ENCODE data around the gene MARCHF9.
A peak's percentile ranks its signal among the peaks of the same experiment; 100 is the strongest.

The MARCHF9 gene

GRCh38 chr12:57736741-57737466, 18.0 kb upstream of the MARCHF9 start:
- peak in 1 of 10 donors; percentile 70 for DNase-seq
- intact Hi-C loops (cut with DNase I), result loop anchor here (5.0 kb wide), 1 partner anchor 155 kb away; no protein-coding TSS in a partner anchor

GRCh38 chr12:57737467-57738460, 17.1 kb upstream of the MARCHF9 start:
- DNase-seq, result peak in 2 of 10 donors; percentile 40 to 92
- intact Hi-C loops (cut with DNase I), result loop anchor here (5.0 kb wide), 1 partner anchor 155 kb away; no protein-coding TSS in a partner anchor

- intact Hi-C loops (cut with DNase I), result loop anchor here (5.0 kb wide), 1 partner anchor 156 kb away; no protein-coding TSS in a partner anchor
Measured at GRCh38 chr12:57738661-57739237, 16.2 kb upstream of the MARCHF9 start, which contains the start of gene AGAP2. Gene AGAP2 (minus strand): TSS chr12:57738742. CDS start chr12:57738246, 496 bp downstream.

GRCh38 chr12:57739387-57739786, 15.5 kb upstream of the MARCHF9 start:
- intact Hi-C loops (cut with DNase I), result loop anchor here (5.0 kb wide), 1 partner anchor 157 kb away; no protein-coding TSS in a partner anchor
- DNase-seq, result no peak

More at GRCh38 chr12:57738661-57739237, 16.2 kb upstream of the MARCHF9 start, which contains the start of gene AGAP2:
- DNase-seq, result peak in 7 of 10 donors; percentile 59 to 94 (median 63)

DNA sequence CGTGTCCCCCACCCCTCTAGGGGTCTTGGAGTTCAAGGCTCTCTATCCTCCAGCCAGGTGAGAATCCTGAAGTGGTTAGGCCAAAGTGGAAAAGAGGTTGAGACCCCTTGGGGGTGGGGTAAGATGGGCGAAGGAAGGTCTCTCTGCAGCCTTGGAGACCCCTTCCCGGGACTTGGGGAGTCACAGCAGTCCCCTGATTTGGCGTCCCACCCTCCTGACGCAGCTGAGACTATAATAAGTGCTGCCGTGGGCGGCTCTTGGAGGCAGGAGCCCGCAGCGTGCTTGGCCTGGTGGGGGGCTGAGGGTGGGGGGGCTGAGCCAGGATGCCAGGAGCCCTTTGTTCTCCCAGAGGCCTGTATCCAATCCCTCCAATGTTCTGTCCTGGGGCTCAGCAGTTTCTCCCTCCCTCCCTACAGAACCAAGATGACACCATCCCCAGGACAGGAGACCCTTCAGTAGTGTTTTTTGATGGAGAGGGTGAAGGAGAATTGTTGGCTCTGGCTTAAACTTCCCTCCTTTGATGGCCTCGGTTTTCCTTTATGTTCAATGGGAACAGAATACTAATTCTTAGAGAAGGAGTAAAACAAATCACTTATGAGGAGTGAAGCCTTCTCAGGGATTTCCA, 14.9 kb upstream of the MARCHF9 start:
- intact Hi-C loops (cut with DNase I), result loop anchor here (5.0 kb wide), 1 partner anchor 158 kb away; no protein-coding TSS in a partner anchor
- DNase-seq, result no peak

DNA sequence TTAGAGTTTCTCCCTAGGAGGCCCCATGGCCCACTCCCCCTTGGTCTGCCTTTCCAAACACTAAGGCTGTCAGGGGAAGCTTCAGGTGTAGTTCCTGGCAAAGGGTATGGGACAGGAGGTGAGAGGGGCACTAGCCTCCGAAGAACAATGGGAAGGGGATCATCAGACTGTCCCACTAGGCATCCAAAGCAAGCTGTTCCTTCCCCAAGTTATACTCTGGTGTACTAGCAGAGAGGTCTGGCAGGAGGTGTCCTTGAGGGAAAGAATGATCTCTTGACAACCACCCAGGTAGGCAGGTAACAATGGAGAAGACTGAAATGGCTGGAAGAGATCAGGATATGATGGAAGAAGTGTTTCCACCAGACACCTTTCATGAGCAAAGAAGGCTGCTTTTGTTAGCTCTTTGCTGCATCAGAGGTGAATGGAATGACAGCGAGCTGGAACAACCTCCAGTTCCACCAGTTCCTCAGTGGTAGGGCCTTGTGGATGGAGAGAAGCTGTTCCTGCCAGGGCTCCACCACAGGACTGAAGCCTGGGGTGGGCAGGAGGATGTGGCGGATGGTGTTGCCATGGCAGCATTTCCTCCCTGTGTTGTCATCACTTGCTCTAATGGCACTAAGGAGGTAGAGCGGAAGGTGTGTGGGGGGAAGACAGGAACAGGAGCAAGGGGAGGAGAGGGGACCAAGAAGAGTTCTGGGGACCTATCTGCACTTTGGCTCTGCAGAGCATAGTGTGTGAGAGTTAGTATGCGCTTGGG, 14.1 kb upstream of the MARCHF9 start:
- intact Hi-C loops (cut with DNase I), result no loop called here
- peak in 2 of 10 donors; percentile 63 to 93 for DNase-seq

- intact Hi-C loops (cut with DNase I), result no loop called here
- no peak for DNase-seq
Measured at GRCh38 chr12:57741413-57741789, 13.5 kb upstream of the MARCHF9 start.

- no peak for DNase-seq
- intact Hi-C loops (cut with DNase I), result no loop called here
Measured at GRCh38 chr12:57741844-57742738, 12.8 kb upstream of the MARCHF9 start.

GRCh38 chr12:57743769-57744168, 11.1 kb upstream of the MARCHF9 start:
- intact Hi-C loops (cut with DNase I), result no loop called here
- DNase-seq, result no peak

DNA sequence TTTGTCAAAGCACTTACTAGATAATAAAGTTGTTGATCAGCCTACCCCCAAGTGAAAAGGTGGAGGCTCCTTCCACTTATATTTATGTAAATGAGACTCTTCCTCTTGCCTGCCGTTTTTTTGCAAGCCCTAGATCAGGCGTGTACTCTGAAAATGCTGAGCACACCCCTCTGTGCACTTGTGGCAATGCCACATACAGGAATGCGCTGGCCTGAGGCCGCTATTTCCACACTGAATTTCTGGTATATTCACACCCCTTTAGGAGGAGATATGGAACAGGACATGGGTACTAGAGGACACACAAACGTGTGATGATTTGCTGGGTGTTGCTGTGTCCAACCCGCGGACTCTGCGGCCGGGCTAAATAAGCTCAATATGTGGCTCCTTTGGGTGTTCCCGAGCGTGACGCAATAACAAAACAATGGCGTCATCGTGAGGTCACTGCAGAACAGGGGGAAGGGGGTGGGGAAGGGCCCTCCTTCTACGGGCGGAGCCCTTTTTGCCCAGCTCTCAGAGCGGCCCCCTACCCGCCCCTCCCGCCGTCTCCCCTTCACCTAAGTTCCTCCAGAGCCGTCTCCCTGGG, 10.6 kb upstream of the MARCHF9 start:
- intact Hi-C loops (cut with DNase I), result no loop called here
- peak in 5 of 10 donors; percentile 52 to 91 (median 77) for DNase-seq

DNA sequence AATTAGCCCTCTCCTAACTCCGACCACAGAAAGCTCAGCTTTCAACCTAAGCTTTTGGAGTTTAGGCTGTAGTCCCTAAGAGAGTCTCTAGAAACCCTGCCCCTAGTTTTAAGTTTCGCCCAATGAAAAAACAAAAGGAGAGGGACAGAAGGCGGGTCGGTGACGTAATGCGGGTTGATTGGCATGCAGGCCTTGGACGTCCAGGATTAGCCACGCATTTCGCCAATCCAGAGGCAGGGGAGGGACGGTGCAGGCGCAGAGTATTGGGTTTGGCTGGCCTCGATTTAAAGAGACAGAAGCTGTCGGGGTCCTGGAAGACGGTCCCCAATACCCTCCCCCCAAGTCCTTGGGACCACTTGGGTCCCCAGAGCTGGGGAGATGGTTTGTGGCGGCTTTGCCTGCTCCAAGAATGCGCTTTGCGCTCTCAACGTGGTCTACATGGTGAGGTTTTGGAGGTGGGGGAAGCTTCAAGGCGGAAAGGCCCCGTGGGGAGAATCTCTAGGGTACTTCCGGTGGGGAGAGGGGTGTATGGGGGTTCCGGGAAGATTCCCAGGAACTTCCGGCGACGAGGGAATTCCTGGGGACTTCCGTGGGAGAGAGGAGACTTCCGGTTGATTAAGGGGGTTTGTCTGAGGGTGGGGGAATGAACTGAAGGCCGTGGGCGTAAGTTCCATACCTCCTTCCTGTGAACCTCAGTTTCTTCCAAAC, 10.0 kb upstream of the MARCHF9 start, which contains the start of gene TSPAN31:
TSPAN31 (plus strand) TSS at position 263 of the 708 bp plus-strand sequence; CDS start at position 379, 116 bp downstream.
- intact Hi-C loops (cut with DNase I), result no loop called here
- peak; percentile 94 to 100 (median 98) for DNase-seq

DNA sequence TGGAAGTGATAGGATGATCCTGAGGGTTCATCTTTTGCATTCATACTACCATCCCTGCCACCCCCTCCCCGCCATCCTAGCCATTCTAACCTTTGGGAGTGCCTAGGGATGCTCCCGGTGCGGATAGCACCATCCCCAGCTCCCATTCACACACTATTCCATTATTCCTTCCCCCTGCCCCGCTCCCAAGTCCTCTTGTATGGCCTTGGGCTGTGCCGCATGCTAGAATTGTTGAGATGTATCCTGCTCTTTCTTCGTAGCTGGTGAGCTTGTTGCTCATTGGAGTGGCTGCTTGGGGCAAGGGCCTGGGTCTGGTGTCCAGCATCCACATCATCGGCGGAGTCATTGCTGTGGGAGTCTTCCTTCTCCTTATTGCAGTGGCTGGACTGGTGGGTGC, 9.4 kb upstream of the MARCHF9 start:
- intact Hi-C loops (cut with DNase I), result no loop called here
- DNase-seq, result no peak

- DNase-seq, result no peak
- intact Hi-C loops (cut with DNase I), result no loop called here
Measured at GRCh38 chr12:57746025-57746424, 8.9 kb upstream of the MARCHF9 start.

DNA sequence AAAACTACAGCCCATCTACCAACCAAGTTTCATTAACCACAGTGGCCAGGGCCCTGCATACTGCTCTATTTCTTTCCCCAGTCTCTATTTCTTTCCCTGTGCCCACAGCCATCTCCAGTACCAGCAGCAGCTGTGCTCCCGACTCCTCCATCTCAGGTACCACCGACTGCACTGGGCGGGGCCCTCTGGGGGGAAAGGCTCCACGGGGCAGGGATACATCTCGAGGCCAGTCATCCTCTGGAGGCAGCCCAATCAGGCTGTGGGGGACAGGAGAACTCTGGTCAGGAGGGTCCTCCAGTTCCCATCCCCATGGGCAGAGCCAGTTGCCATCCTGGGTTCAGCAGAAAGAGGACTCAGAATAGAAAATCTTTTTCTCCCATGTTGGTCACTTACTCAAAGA, 5.8 kb upstream of the MARCHF9 start:
- intact Hi-C loops (cut with DNase I), result no loop called here
- DNase-seq, result peak in 1 of 10 donors; percentile 82

- intact Hi-C loops (cut with DNase I), result no loop called here
- DNase-seq, result no peak
Measured at GRCh38 chr12:57750561-57751431, 4.1 kb upstream of the MARCHF9 start.

DNA sequence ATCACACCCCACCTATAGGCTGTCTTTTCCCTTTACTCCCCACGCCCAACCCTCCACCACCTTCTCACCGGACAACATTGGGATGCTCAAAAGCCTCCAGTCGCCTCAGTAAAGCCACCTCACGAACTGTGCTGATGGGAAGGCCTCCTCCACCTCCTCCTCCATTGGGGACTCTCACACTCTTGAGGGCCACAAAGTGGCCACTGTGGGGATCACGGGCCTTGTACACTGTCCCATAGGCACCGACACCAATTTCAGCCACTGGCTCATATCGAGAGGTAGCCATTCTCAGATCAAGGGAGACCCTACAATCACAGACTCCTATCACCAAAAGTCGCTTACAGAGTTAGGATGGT, 3.5 kb upstream of the MARCHF9 start:
- DNase-seq, result no peak

More for the DNA sequence above, 3.5 kb upstream of the MARCHF9 start:
- intact Hi-C loops (cut with DNase I), result no loop called here
